Camera-type eye (tissue), 1 donor: ENCODE measurements around the gene CHIC2. TPM values are rescaled to one million over a fixed set of nuclear protein-coding genes. Genes with fewer than 3 reads are reported as not detected.

Source experiments
- total RNA-seq: library from RNA; depleted of rRNA; stranded (reverse); fragments of >200 nt; gene quantifications from one replicate; pipeline ENCODE4 v1.2.3, GENCODE V29; 2014

The CHIC2 gene
- 46.6 TPM for total RNA-seq

DNA sequence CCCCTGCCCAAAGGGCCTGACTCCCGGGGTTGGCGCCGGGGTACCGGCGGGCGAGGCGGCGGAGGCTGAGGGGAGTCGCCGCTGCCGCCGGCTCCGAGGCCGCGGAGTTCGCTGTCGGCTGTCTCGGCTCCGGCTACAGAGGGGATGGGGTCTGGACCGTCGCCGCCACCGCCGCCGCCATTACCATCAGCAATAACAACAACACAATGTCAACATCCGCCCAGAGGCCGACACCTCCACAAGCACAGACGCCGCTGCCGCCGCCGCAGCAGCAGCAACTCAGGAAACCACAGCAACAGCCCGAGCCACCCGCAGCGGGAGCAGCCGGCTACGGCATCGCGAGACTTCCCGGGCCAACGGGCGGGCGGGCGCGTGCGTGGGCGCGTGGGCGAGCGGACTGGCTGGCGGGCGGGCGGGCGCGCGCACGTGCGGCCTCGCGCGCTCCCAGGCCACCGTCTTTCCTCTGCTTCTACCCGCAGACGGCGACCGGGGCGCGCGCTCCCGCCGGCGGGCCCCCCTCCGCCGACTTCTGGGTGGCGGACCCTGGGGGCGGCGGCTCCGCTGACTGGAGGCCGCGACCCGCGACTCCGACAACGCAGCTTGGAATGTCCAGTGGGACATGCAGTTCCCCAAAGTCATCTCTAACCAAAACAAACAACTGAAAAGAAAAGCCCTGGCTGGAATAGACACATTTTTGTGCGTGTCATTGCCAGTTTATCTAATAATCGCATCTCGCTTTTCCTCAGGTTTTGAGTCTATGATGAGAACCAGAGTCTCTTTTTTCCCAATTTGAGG lies at the start of gene CHIC2:
TSS of gene CHIC2 (minus strand) at position 289 of the 795 bp plus-strand sequence. CDS start 305 bp downstream, outside the sequence.

DNA sequence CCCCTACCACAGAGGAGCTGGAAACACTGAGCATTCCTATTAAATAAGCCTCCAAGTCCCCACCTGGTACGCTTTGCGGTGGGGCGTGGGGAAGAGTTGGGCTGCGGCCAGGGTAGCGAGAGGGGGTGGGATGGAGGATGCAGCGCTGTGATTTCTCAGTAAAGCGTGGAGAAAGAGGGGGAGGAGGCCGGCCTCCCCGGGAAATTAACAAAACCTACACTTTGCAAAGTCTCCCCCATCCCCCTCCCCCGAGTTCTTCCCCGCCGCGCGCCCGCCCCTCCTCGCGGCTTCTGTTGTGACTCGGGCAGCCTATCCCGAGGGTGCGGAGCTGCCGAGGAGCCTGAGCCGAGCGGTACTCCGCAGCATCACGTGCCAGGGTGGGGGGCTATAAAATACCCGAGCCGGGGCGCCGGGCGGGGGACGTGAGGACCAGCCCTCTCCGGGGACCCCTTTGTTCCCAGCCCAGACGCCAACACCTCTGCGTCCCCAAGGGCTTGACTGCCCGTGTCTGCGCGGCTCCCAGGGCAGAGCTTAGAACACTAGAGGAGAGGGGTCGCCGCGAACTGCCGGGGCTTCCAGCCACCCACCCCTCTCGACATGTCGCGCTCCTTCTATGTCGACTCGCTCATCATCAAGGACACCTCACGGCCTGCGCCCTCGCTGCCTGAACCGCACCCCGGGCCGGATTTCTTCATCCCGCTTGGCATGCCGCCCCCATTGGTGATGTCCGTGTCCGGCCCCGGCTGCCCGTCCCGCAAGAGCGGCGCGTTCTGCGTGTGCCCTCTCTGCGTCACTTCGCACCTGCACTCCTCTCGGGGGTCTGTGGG lies 35.6 kb upstream of the CHIC2 start, which contains the start of gene GSX2:
TSS of gene GSX2 (plus strand) at position 416 of the 827 bp plus-strand sequence. CDS start at position 598, 182 bp downstream.

Other genes with a start within 250 kb of the CHIC2 start
- 3.9 TPM for gene GSX2, start 35.6 kb upstream of the CHIC2 start, total RNA-seq
- gene PDGFRA, start 164.7 kb upstream of the CHIC2 start, total RNA-seq = 158 TPM